PFSK-1 (cell line): ENCODE data around the gene VAV3.
A peak's percentile ranks its signal among the peaks of the same experiment; 100 is the strongest.

Experiments used
- FOXP2 ChIP-seq: optimal IDR thresholded peaks from 2 replicates; pipeline ENCODE3; 2011; ENCODE audit warnings: borderline replicate concordance, control low read depth, inconsistent platforms; ENCODE audit not compliant: insufficient read depth; ENCODE audit errors: extremely low read length, extremely low read depth
- POLR2AphosphoS5 ChIP-seq: IDR thresholded peaks from 2 replicates; pipeline ENCODE4 v1.6.1; 2012; ENCODE audit warnings: low read depth, mild to moderate bottlenecking, control low read depth, low read length, moderate library complexity
- SIN3A ChIP-seq: IDR thresholded peaks from 2 replicates; pipeline ENCODE4 v1.6.1; 2012; ENCODE audit warnings: mild to moderate bottlenecking, low read length, moderate library complexity, borderline replicate concordance; ENCODE audit not compliant: insufficient read depth
- TAF1 ChIP-seq: IDR thresholded peaks from 2 replicates; pipeline ENCODE4 v1.6.1; 2012; ENCODE audit warnings: low read length, control low read depth, borderline replicate concordance; ENCODE audit not compliant: insufficient read depth
- TF ChIP-seq, protein P1 (sequence below), 2 experiments: IDR thresholded peaks; 2 replicates each; pipeline versions ENCODE4 v1.6.1 to v1.8.0; 2011 to 2012; ENCODE audit warnings: low read depth in 2 of 2, low read length in 2 of 2, control low read depth in 1 of 2, inconsistent platforms in 1 of 2, mild to moderate bottlenecking in 1 of 2, moderate library complexity in 1 of 2; ENCODE audit not compliant: insufficient read depth in 1 of 2

Gene VAV3

GRCh38 chr1:107963008-107963407 is 2.0 kb downstream of the VAV3 start:
- no peak for TF ChIP-seq POLR2AphosphoS5
- TF ChIP-seq SIN3A = 0 out of 2 replicates have a peak, but pooled peaks have one; percentile 46
- TF ChIP-seq, protein P1, sequence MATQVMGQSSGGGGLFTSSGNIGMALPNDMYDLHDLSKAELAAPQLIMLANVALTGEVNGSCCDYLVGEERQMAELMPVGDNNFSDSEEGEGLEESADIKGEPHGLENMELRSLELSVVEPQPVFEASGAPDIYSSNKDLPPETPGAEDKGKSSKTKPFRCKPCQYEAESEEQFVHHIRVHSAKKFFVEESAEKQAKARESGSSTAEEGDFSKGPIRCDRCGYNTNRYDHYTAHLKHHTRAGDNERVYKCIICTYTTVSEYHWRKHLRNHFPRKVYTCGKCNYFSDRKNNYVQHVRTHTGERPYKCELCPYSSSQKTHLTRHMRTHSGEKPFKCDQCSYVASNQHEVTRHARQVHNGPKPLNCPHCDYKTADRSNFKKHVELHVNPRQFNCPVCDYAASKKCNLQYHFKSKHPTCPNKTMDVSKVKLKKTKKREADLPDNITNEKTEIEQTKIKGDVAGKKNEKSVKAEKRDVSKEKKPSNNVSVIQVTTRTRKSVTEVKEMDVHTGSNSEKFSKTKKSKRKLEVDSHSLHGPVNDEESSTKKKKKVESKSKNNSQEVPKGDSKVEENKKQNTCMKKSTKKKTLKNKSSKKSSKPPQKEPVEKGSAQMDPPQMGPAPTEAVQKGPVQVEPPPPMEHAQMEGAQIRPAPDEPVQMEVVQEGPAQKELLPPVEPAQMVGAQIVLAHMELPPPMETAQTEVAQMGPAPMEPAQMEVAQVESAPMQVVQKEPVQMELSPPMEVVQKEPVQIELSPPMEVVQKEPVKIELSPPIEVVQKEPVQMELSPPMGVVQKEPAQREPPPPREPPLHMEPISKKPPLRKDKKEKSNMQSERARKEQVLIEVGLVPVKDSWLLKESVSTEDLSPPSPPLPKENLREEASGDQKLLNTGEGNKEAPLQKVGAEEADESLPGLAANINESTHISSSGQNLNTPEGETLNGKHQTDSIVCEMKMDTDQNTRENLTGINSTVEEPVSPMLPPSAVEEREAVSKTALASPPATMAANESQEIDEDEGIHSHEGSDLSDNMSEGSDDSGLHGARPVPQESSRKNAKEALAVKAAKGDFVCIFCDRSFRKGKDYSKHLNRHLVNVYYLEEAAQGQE (IDR thresholded peaks at IDR 0.05; ENCODE audit: insufficient read depth in 1 of 2, low read depth in 2 of 2, low read length in 2 of 2) = peak in 1 of 2 experiments; percentile 43; a peak in 1 of 4 replicates
- TF ChIP-seq TAF1 = peak; percentile 40; the same call in 1 of the 2 replicates

DNA sequence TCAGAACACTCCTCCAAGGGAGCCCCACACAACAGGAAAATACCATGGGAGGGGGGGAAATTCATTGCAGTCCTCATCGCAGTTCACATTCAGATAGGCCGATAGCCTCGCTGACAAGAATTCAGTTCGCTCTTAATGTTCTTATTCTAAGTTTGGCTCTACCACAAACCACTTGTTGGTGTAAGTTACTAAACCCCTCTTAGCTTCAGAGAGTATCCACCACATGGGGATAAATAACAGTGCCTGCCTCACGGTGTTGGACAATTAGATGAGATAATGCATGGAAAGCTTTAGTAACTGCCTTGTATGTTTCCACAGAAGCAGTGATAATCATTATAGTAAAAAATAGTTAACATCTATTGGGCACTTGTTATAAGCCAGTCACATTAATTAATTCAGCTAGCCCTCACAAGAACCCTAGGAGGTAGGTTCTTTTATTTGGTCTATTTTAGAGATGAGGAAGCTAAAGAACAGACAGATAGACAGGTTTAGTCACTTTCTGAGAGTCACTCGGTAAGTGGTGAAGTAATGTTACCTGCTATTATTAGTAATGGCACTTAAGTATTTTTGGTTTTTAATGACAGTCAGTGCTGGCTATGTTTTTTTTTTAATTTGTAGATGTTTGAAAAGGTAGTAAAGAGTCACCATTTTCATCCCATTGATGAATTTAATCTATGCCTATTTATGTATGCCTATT is 10.1 kb downstream of the VAV3 start:
- TF ChIP-seq FOXP2 (no peak), SIN3A (no peak), POLR2AphosphoS5 (no peak), TAF1 (no peak)
- TF ChIP-seq, protein P1 (IDR thresholded peaks at IDR 0.05; ENCODE audit: insufficient read depth in 1 of 2, low read depth in 2 of 2, low read length in 2 of 2) = no peak

- TF ChIP-seq FOXP2 = no peak
- TF ChIP-seq TAF1 = no peak
- no peak for TF ChIP-seq SIN3A
- TF ChIP-seq, protein P1 (IDR thresholded peaks at IDR 0.05; ENCODE audit: insufficient read depth in 1 of 2, low read depth in 2 of 2, low read length in 2 of 2) = no peak
- no peak for TF ChIP-seq POLR2AphosphoS5
These were observed 10.9 kb downstream of the VAV3 start for GRCh38 chr1:107954126-107954525.

DNA sequence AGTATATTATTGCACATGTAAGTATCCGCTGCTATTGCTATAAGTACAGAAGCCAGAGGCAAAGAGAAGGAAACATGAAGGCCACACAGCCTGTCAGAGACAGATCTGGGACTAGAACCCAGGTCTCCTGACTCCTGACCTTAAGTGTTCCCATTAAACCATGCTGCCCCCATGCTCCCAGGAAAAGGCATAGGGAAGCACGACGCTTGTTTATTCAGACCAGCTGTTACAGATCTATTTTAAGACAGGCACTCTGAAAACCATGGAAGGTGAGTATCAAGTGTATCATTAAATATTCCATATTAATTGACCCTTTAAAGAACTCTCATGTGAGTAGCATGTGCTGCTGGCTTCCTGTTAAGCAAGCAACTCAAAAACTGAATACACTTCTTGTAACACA is 11.4 kb downstream of the VAV3 start:
- TF ChIP-seq, protein P1 (IDR thresholded peaks at IDR 0.05; ENCODE audit: insufficient read depth in 1 of 2, low read depth in 2 of 2, low read length in 2 of 2) = no peak
- TF ChIP-seq SIN3A = no peak
- no peak for TF ChIP-seq TAF1
- TF ChIP-seq POLR2AphosphoS5 = no peak
- TF ChIP-seq FOXP2 = no peak

- no peak for TF ChIP-seq FOXP2
- TF ChIP-seq SIN3A = no peak
- no peak for TF ChIP-seq TAF1
- TF ChIP-seq, protein P1 (IDR thresholded peaks at IDR 0.05; ENCODE audit: insufficient read depth in 1 of 2, low read depth in 2 of 2, low read length in 2 of 2) = no peak
- TF ChIP-seq POLR2AphosphoS5 = no peak
These were observed 12.0 kb downstream of the VAV3 start for GRCh38 chr1:107952989-107953388.
